Stimulated activated naive CD8-positive, alpha-beta T cell treated with anti-CD3 and anti-CD28 coated beads, Interleukin-15, Interleukin-2, amounts not matched to agents 100 ng/mL and 50 ng/mL, for 24 hours (primary cell): Measurements from ENCODE around the gene PRAC2.

ENCODE experiments used
- H3K27ac Mint-ChIP-seq: one replicate; pipeline ENCODE4 v1.8.0; 2021; ENCODE audit warnings: mild to moderate bottlenecking, mixed read lengths
- H3K27me3 Mint-ChIP-seq: one replicate; pipeline ENCODE4 v1.8.0; 2021; ENCODE audit warnings: mixed read lengths
- H3K36me3 Mint-ChIP-seq: one replicate; pipeline ENCODE4 v1.8.0; 2021; ENCODE audit warnings: low read depth, mixed read lengths
- H3K4me1 Mint-ChIP-seq: one replicate; pipeline ENCODE4 v1.8.0; 2021; ENCODE audit warnings: low read depth, mixed read lengths
- H3K4me3 Mint-ChIP-seq: one replicate; pipeline ENCODE4 v1.8.0; 2021; ENCODE audit warnings: mild to moderate bottlenecking, mixed read lengths
- H3K9me3 Mint-ChIP-seq: one replicate; pipeline ENCODE4 v1.8.0; 2021; ENCODE audit warnings: mixed read lengths

The PRAC2 gene

GRCh38 chr17:48738424-48738802, 15.4 kb downstream of the PRAC2 start:
- H3K4me1 Mint-ChIP-seq, result peaks cover 11% of the 10 kb centered on the region
- peaks cover 94% of the 10 kb centered on the region for H3K27me3 Mint-ChIP-seq
- H3K9me3 Mint-ChIP-seq, result no peaks in the 10 kb centered on the region
- no peak overlapping the region for H3K27ac Mint-ChIP-seq
- no peaks in the 10 kb centered on the region for H3K36me3 Mint-ChIP-seq
- no peak overlapping the region for H3K4me3 Mint-ChIP-seq

- peaks cover 94% of the 10 kb centered on the region for H3K27me3 Mint-ChIP-seq
- no peak overlapping the region for H3K27ac Mint-ChIP-seq
- peak overlapping the region; percentile 68 for H3K4me3 Mint-ChIP-seq
- H3K4me1 Mint-ChIP-seq, result peaks cover 5% of the 10 kb centered on the region
- no peaks in the 10 kb centered on the region for H3K9me3 Mint-ChIP-seq
- no peaks in the 10 kb centered on the region for H3K36me3 Mint-ChIP-seq
Observed at GRCh38 chr17:48738803-48739526, 16.0 kb downstream of the PRAC2 start.

- H3K4me1 Mint-ChIP-seq, result peaks cover 5% of the 10 kb centered on the region
- no peaks in the 10 kb centered on the region for H3K36me3 Mint-ChIP-seq
- H3K9me3 Mint-ChIP-seq, result no peaks in the 10 kb centered on the region
- peaks cover 94% of the 10 kb centered on the region for H3K27me3 Mint-ChIP-seq
- no peak overlapping the region for H3K27ac Mint-ChIP-seq
- H3K4me3 Mint-ChIP-seq, result no peak overlapping the region
Observed at GRCh38 chr17:48740537-48740936, 17.6 kb downstream of the PRAC2 start.

DNA sequence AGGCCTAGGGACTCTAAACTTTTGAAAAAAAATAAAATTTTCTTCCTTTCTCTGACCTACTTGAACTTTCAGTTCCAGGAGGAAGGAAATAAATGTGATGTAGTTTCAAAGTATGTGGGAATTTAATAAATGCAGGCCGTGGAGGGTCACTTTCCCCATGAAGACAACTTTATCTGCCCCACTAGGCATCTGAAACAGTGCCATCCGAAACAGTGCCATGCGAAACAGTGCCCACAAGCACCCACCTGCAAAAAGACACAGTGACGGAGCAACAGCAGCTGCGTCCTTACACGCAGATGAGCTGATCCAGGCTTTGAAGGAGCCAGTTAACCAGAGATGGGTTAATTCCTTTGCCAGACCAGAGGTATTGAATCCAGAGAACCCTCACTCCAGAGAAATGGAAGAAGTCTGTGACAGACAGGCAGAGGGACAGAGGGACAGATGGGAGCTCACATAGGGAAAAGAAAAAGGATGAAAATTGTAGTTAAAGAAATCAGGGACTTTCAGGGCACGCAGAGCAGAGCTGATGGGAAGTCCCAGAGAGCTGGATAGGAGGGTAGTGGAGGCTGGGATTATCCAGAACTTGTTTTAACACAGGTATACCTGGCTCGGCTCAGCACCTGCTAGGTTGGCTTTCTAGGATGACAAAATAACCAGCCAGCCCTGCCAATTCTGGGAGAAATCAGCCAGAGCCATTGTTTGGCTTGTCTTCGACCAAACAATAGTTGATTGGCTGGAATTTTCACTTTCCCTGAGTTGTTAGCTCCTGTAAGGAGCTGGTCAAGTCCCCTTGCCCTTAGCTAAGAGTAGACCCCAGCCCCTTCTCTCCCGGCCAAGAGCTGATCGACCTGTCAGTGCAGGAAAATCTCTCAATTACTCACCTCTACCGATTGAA, 22.6 kb downstream of the PRAC2 start:
- H3K4me1 Mint-ChIP-seq, result no peaks in the 10 kb centered on the region
- no peak overlapping the region for H3K4me3 Mint-ChIP-seq
- H3K36me3 Mint-ChIP-seq, result no peaks in the 10 kb centered on the region
- H3K27ac Mint-ChIP-seq, result no peak overlapping the region
- H3K9me3 Mint-ChIP-seq, result no peaks in the 10 kb centered on the region
- H3K27me3 Mint-ChIP-seq, result peaks cover 93% of the 10 kb centered on the region

- Mint-ChIP-seq H3K27ac (no peak overlapping the region), H3K4me1 (no peaks in the 10 kb centered on the region), H3K36me3 (no peaks in the 10 kb centered on the region), H3K4me3 (peak overlapping the region; percentile 23), H3K27me3 (peaks cover 93% of the 10 kb centered on the region), H3K9me3 (no peaks in the 10 kb centered on the region)
Observed at GRCh38 chr17:48746916-48747444, 24.0 kb downstream of the PRAC2 start.

DNA sequence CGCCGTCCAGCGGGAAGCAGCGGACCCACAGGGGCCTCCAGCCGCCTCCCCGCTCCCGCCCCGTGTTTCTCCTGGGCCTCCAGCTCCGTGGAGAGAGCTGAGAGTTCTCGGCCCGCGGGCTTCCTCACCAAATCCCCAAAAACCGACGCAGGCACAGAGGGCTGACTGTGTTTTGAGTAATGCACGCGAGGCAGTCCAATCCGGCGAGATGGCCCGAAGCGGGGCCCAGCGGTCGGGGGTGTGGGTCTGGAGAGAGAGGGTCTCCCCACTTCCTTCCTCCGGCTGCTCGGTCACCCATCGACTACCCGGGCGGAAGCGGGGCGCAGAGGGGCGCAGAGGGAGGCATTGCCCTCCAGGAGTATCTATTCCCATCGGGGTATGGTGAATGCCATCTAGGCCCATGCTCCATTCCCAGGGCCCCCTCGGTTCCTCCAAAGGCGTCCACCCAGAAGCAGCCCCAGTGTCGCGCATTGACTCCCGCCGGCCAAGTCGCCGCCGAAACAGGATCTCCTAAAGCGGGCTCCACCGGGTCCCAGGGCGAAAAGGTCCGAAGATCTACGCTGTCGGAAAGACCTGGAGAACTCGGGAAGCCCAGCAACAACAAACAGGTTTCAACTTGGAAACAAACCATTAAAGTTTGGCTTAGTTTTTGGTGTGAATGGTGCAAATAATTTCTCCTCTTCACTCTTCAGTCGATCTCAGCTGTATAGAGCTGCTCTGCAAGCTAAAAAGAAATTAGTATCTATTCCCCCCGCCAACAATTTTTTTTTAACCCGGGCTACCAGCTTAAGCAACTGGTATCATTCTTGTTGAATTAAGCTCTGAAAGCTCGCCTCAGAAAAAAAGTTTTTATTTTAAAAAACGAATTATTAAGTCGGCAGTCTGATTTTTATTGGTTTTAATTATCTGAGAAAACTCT, 24.7 kb downstream of the PRAC2 start:
- no peaks in the 10 kb centered on the region for H3K9me3 Mint-ChIP-seq
- H3K4me3 Mint-ChIP-seq, result no peak overlapping the region
- no peaks in the 10 kb centered on the region for H3K36me3 Mint-ChIP-seq
- no peak overlapping the region for H3K27ac Mint-ChIP-seq
- peaks cover 92% of the 10 kb centered on the region for H3K27me3 Mint-ChIP-seq
- H3K4me1 Mint-ChIP-seq, result no peaks in the 10 kb centered on the region

- Mint-ChIP-seq H3K36me3 (no peaks in the 10 kb centered on the region), H3K27me3 (peaks cover 91% of the 10 kb centered on the region), H3K27ac (no peak overlapping the region), H3K4me3 (no peak overlapping the region), H3K4me1 (peaks cover 3% of the 10 kb centered on the region), H3K9me3 (no peaks in the 10 kb centered on the region)
Observed at GRCh38 chr17:48748718-48749566, 26.0 kb downstream of the PRAC2 start.

GRCh38 chr17:48749621-48750553, 26.9 kb downstream of the PRAC2 start:
- Mint-ChIP-seq H3K27ac (no peak overlapping the region), H3K36me3 (no peaks in the 10 kb centered on the region), H3K4me1 (peaks cover 3% of the 10 kb centered on the region), H3K4me3 (no peak overlapping the region), H3K27me3 (peaks cover 91% of the 10 kb centered on the region), H3K9me3 (no peaks in the 10 kb centered on the region)

DNA sequence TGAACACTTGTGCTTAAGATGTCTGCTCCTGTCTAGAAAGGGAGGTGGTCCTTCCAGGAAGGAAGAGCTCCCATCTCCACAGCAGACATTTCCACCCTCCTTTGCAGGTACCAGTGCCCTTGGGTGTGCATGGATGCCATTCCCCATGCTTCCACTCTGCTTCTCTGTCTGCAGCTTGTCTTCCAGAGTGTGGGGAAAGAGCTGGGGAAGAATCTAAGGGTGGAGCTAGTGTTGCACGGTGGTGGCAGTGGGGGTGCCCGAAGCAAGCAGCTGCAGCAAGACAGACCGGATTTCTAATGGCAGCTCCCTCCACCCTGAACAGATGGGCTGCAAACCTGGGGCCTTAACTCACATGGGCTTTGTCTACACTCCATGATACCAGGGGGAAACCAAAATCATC, 28.2 kb downstream of the PRAC2 start:
- no peaks in the 10 kb centered on the region for H3K36me3 Mint-ChIP-seq
- H3K4me1 Mint-ChIP-seq, result peaks cover 3% of the 10 kb centered on the region
- no peak overlapping the region for H3K27ac Mint-ChIP-seq
- H3K9me3 Mint-ChIP-seq, result no peaks in the 10 kb centered on the region
- H3K4me3 Mint-ChIP-seq, result no peak overlapping the region
- peaks cover 91% of the 10 kb centered on the region for H3K27me3 Mint-ChIP-seq

DNA sequence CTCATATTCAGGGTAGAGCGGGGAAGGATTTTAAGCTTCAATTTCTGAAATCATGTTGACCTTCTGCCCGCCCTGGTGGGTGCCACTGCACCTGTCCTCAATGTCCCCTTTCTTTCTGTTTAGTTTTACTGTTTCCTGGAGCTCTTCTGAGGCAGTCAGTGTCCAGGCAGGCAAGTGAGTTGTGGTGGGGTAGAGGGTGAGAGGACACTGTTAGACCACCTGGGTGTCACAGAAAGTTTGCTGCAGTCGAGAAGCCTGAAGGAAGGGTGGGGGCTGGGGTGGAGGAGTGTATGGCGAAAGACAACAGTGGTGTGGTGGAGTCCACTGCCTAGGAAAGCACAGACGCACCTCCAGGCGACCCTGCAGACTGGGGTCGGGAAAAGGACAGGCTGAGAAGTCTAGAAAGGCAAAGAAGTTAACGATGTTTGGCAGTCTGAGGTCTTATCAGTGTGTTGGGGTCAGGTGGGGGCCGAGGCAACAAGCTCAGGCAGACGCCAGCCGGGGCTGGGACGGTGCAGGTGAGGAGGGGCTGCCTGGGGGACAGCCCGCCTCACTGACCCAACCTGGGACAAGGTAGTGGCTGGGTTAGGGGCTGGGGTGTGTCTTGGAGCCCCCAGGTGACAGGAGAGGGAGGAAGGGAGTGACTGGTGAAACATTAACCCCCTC, 28.9 kb downstream of the PRAC2 start:
- Mint-ChIP-seq H3K36me3 (no peaks in the 10 kb centered on the region), H3K27me3 (peaks cover 91% of the 10 kb centered on the region), H3K4me3 (no peak overlapping the region), H3K27ac (no peak overlapping the region), H3K4me1 (peaks cover 3% of the 10 kb centered on the region), H3K9me3 (no peaks in the 10 kb centered on the region)

- H3K4me1 Mint-ChIP-seq, result peaks cover 3% of the 10 kb centered on the region
- H3K4me3 Mint-ChIP-seq, result no peak overlapping the region
Observed at GRCh38 chr17:48752399-48753288, 29.7 kb downstream of the PRAC2 start.

More at GRCh38 chr17:48752399-48753288, 29.7 kb downstream of the PRAC2 start:
- no peak overlapping the region for H3K27ac Mint-ChIP-seq
- H3K36me3 Mint-ChIP-seq, result no peaks in the 10 kb centered on the region
- peaks cover 89% of the 10 kb centered on the region for H3K27me3 Mint-ChIP-seq
- no peaks in the 10 kb centered on the region for H3K9me3 Mint-ChIP-seq
